DOHH2 (cell line): ENCODE measurements around the gene MDM4.

Experiments
- H3F3A ChIP-seq: fragments of 200-600 bp; sonication (generic), shearing (Covaris generic); 2 replicates; pipeline ENCODE4 v1.6.0; 2016; ENCODE audit warnings: antibody characterized with exemption, mild to moderate bottlenecking; ENCODE audit not compliant: control insufficient read depth, insufficient read depth
- H3K27ac ChIP-seq: fragments of 200-600 bp; sonication (generic); 2 replicates; pipeline ENCODE4 v1.5.1; 2014; ENCODE audit warnings: low read depth, mild to moderate bottlenecking, low read length, moderate library complexity
- H3K27me3 ChIP-seq: fragments of 200-600 bp; sonication (generic); 2 replicates; pipeline ENCODE4 v1.6.1; 2014; ENCODE audit warnings: mild to moderate bottlenecking, low read length, mixed read lengths; ENCODE audit not compliant: control insufficient read depth
- H3K36me3 ChIP-seq: fragments of 200-600 bp; sonication (generic); 2 replicates; pipeline ENCODE4 v1.6.1; 2014; ENCODE audit warnings: mild to moderate bottlenecking, low read length, moderate library complexity, mixed read lengths; ENCODE audit not compliant: control insufficient read depth
- H3K4me1 ChIP-seq: fragments of 200-600 bp; sonication (generic); 2 replicates; pipeline ENCODE4 v1.6.1; 2014; ENCODE audit warnings: mild to moderate bottlenecking, low read length, mixed read lengths; ENCODE audit not compliant: control insufficient read depth
- H3K4me2 ChIP-seq: fragments of 200-600 bp; sonication (generic); 2 replicates; pipeline ENCODE4 v1.6.0; 2014; ENCODE audit warnings: mild to moderate bottlenecking, low read length, moderate library complexity
- H3K4me3 ChIP-seq: fragments of 200-600 bp; sonication (generic); 2 replicates; pipeline ENCODE4 v1.5.1; 2014; ENCODE audit warnings: mild to moderate bottlenecking, low read length, mixed read lengths
- H3K79me2 ChIP-seq: fragments of 200-600 bp; sonication (generic); 2 replicates; pipeline ENCODE4 v1.6.1; 2014; ENCODE audit warnings: mild to moderate bottlenecking, low read length, mixed read lengths; ENCODE audit not compliant: control insufficient read depth
- H3K9me2 ChIP-seq: fragments of 200-600 bp; sonication (generic); replicated peaks from 2 replicates; pipeline ENCODE4 v1.6.1; 2014; ENCODE audit warnings: mild to moderate bottlenecking, low read length, mixed read lengths; ENCODE audit not compliant: control insufficient read depth
- H3K9me3 ChIP-seq: fragments of 200-600 bp; sonication (generic); 2 replicates; pipeline ENCODE4 v1.6.1; 2014; ENCODE audit warnings: antibody characterized with exemption, low read length, mixed read lengths; ENCODE audit not compliant: control insufficient read depth, insufficient read depth
- H4K20me1 ChIP-seq: fragments of 200-600 bp; sonication (generic); 2 replicates; pipeline ENCODE4 v1.6.0; 2014; ENCODE audit warnings: low read depth, mild to moderate bottlenecking, antibody characterized with exemption, low read length, moderate library complexity; ENCODE audit not compliant: control insufficient read depth, insufficient read depth
- CTCF ChIP-seq: fragments of 200-600 bp; sonication (generic); IDR thresholded peaks from one replicate; pipeline ENCODE4 v1.5.1; 2014; ENCODE audit warnings: antibody characterized with exemption, mild to moderate bottlenecking, low read depth, low read length; ENCODE audit not compliant: poor library complexity, severe bottlenecking
- EZH2phosphoT487 ChIP-seq: fragments of 200-600 bp; sonication (generic); IDR thresholded peaks from 2 replicates; pipeline ENCODE4 v1.6.1; 2017; ENCODE audit warnings: borderline replicate concordance, mild to moderate bottlenecking, antibody characterized with exemption, low read length, moderate library complexity, mixed read lengths

Gene MDM4

DNA sequence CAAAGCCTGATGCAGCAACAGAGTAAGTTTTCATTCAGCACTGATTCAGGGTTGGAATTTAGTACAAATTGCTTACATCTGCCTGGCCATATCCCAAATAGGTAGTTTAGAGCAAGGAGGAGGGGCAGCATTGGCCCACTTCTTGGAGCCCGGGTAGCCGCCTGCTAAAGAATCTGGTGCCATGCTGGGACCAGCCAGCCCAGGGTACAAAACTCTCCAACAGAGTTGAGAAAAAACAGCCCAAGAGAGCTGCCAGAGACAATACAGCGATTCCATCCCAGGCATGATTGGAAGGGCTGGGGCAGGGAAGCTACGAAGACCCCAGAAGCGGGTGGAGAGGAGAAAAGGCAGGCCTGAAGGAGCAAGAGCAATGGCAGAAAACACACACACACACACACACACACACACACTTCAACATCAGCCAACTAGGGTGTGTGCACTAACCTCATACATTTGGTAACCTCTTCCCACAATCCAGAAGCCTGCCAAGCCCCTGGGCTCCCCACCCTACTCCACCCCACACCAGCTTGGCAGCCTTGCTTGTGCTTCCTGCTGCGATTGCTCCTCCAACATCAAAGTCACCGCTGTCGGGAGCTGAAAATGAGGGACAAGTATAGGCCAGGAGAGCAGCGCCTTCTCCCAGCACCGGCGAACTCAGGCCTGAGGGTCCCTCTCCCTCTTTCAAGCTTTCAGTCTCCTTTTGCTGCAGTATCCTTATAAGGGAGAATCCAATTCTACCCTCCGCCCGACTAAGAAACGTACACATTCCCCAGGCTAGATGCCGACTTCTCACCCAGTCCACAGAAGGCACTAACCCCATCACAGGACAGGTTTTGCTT is 22.8 kb upstream of the MDM4 start:
- peak overlapping the region; percentile 94 for H3K4me3 ChIP-seq
- no peaks in the 10 kb centered on the region for H3K9me2 ChIP-seq
- H4K20me1 ChIP-seq, result peaks cover 5% of the 10 kb centered on the region; the same call in 1 of the 2 replicates
- H3K9me3 ChIP-seq, result no peaks in the 10 kb centered on the region
- peak overlapping the region; percentile 91; the same call in 1 of the 2 replicates for H3K27ac ChIP-seq
- peak overlapping the region; percentile 100 for H3K4me2 ChIP-seq
- H3K79me2 ChIP-seq, result peaks cover 30% of the 10 kb centered on the region
- peaks cover 16% of the 10 kb centered on the region for H3K27me3 ChIP-seq
- TF ChIP-seq EZH2phosphoT487, result no peak
- TF ChIP-seq CTCF, result no peak
- peaks cover 17% of the 10 kb centered on the region for H3F3A ChIP-seq
- peaks cover 72% of the 10 kb centered on the region for H3K4me1 ChIP-seq
- H3K36me3 ChIP-seq, result peaks cover 10% of the 10 kb centered on the region; the same call in 1 of the 2 replicates

DNA sequence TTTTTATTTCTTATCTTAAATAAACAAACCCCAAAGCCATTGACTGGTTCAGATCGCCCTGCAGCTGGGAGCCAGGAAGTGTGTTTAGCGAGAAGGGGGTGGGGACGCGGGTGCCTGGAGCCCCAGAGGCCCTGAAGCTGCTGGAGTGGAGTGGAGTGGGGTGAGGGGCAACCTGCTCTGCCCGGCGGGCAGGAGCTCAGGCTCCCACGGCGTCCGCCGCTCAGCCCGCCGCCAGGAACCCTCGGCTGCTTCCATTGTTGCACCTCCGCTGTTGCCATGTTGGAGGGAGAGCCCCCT is 22.3 kb upstream of the MDM4 start:
- TF ChIP-seq EZH2phosphoT487 (no peak), CTCF (no peak)
- Histone ChIP-seq H3K9me3 (no peaks in the 10 kb centered on the region), H3F3A (peaks cover 17% of the 10 kb centered on the region), H3K9me2 (no peaks in the 10 kb centered on the region), H3K27me3 (peaks cover 16% of the 10 kb centered on the region), H3K36me3 (peaks cover 10% of the 10 kb centered on the region; the same call in 1 of the 2 replicates), H3K4me1 (peaks cover 77% of the 10 kb centered on the region), H3K4me2 (peak overlapping the region; percentile 100), H3K79me2 (peaks cover 30% of the 10 kb centered on the region), H4K20me1 (peaks cover 5% of the 10 kb centered on the region; the same call in 1 of the 2 replicates), H3K4me3 (peak overlapping the region; percentile 94), H3K27ac (peak overlapping the region; percentile 91)

DNA sequence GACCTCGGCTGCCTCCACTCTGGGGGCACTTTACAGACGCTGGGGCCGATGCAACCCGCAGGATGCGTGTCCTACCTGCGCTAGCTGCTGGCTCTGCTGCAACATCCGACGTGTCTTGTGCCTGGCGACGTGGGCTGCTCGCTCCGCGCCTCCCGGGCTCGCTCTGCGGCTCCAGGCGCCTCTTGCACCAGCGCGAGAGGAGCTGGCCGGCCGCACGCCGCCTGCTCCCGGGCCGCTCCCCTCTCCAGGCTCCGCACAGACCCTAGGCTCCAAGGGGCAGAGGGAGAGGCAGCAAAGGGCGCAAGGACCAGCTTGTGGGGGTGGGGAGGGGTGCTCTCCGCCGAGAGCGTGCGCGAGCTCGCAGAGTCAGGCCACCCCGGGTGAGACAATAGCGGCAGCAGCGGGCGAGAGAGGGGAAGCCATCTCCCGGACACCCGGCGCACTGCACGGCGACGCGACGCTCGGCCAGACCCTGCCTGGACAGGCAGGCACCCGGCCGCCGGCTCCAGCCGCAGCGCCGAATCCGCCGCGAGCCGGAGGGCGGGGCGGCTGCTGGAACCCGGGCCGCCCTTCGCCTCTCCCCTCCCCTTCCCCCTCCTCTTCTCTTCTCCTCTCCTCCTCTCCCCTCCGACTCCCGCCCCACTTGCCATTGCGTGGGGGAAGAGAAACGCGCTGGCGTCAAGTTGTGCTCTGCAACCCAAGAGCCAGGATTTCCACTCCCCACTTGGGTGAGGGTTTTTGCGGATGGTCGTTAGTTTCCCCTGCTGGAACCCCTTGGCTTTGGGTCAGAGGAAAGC is 21.7 kb upstream of the MDM4 start, which contains the start of gene PIK3C2B:
TSS of gene PIK3C2B (minus strand) at position 525 of the 797 bp plus-strand sequence. CDS start 25,003 bp downstream, outside the sequence.
- H4K20me1 ChIP-seq, result peaks cover 5% of the 10 kb centered on the region; the same call in 1 of the 2 replicates
- TF ChIP-seq CTCF, result peak; percentile 43
- TF ChIP-seq EZH2phosphoT487, result no peak
- H3K79me2 ChIP-seq, result peaks cover 30% of the 10 kb centered on the region
- peaks cover 83% of the 10 kb centered on the region for H3K4me1 ChIP-seq
- peaks cover 10% of the 10 kb centered on the region; the same call in 1 of the 2 replicates for H3K36me3 ChIP-seq
- H3K4me2 ChIP-seq, result peak within 1 kb of the TSS; percentile 100
- H3K27me3 ChIP-seq, result peaks cover 16% of the 10 kb centered on the region
- H3K9me3 ChIP-seq, result no peaks in the 10 kb centered on the region
- H3K27ac ChIP-seq, result peak within 1 kb of the TSS; percentile 91
- H3F3A ChIP-seq, result peaks cover 17% of the 10 kb centered on the region
- H3K9me2 ChIP-seq, result no peaks in the 10 kb centered on the region
- H3K4me3 ChIP-seq, result peak within 1 kb of the TSS; percentile 94
